Psoas muscle (tissue), 8 donors: ENCODE data around the gene CUL9. TPM values are rescaled to one million over a fixed set of nuclear protein-coding genes. Genes with fewer than 3 reads are reported as not detected.

Experiments used
- ATAC-seq, 4 donors: fragments of 200-7000 bp; cut with Tn5 transposase; one replicate each; pipeline ENCODE4 v1.9.1; 2020; ENCODE audit warnings: moderate library complexity in 3 of 4, mild to moderate bottlenecking in 2 of 4
- DNase-seq, 2 donors: peaks; one replicate each; pipeline ENCODE4 v3.0.0-alpha.2; 2020
- H3K27ac ChIP-seq: fragments of 200-600 bp; one replicate; pipeline ENCODE4 v1.8.0; 2022
- H3K27me3 ChIP-seq, 3 donors: fragments of 200-600 bp in 1 of 3; one replicate each; pipeline versions ENCODE4 v1.6.1 to v1.8.0; 2013 to 2022; ENCODE audit warnings: low read length in 2 of 3, mild to moderate bottlenecking in 2 of 3, moderate library complexity in 1 of 3; ENCODE audit not compliant: insufficient read depth in 3 of 3
- H3K36me3 ChIP-seq, 2 donors: fragments of 200-600 bp in 1 of 2; one replicate each; pipeline versions ENCODE4 v1.6.1 to v1.8.0; 2013 to 2022; ENCODE audit warnings: low read depth in 1 of 2, mild to moderate bottlenecking in 1 of 2, moderate library complexity in 1 of 2; ENCODE audit not compliant: insufficient read depth in 1 of 2
- H3K4me1 ChIP-seq: fragments of 200-600 bp; one replicate; pipeline ENCODE4 v1.8.0; 2022
- H3K4me3 ChIP-seq: fragments of 200-600 bp; one replicate; pipeline ENCODE4 v1.8.0; 2022; ENCODE audit warnings: mild to moderate bottlenecking
- H3K9me3 ChIP-seq: fragments of 200-600 bp; one replicate; pipeline ENCODE4 v1.8.0; 2022
- WGBS, 3 donors: extraction: QIAGEN DNeasy Blood & Tissue Kit; methylation state at CpG; one replicate each; pipeline versions ENCODE4 v1.1.6 to v1.1.7; 2013; 5-methylcytosine and 5-hydroxymethylcytosine counted together
- intact Hi-C, 2 donors: fragments of 100-400 bp; cut with DNase I; formaldehyde crosslinking; loops; one replicate each; pipeline versions ENCODE4 v1.11.0 to v1.14.2; 2022
- polyA plus RNA-seq, 3 donors: library from polyadenylated mRNA; stranded (reverse); fragments of 200-250 nt; gene quantifications; one replicate each; pipeline ENCODE4 v1.2.3, GENCODE V29; 2013
- total RNA-seq, 4 donors: library from RNA; stranded (reverse); fragmentation: NEBNext Ultra II Directional in 2 of 4; extraction: Animal tissue kit (Norgen Biotek cat#: 25700) in 2 of 4; gene quantifications; one replicate each; pipeline versions ENCODE4 v1.2.1 to v1.2.4, GENCODE V29; 2021 to 2023
- TF ChIP-seq, protein P1 (sequence below): fragments of 200-600 bp; IDR thresholded peaks from one replicate; pipeline ENCODE4 v1.8.0; 2022; ENCODE audit warnings: antibody characterized with exemption
- donor health status: healthy with polysubstance abuse.
- donor health status: DM: no; HTN: no; CAD: no; lungs with moderate emphysema.
- donor health status: Bipolar disorder and iron deficiency.
- donor health status: healthy.
- donor health status: DM: yes; HTN: yes; CAD: no.
- donor health status: DM: no; HTN: no; CAD: no.
- donor health status: DM: no; HTN: no; CAD: no.
- donor health status: DM: yes; HTN: yes; CAD: no.

Gene CUL9
- total and polyA plus RNA-seq, 7 donors = 6.3 to 10.9 (median 10.7) TPM

DNA sequence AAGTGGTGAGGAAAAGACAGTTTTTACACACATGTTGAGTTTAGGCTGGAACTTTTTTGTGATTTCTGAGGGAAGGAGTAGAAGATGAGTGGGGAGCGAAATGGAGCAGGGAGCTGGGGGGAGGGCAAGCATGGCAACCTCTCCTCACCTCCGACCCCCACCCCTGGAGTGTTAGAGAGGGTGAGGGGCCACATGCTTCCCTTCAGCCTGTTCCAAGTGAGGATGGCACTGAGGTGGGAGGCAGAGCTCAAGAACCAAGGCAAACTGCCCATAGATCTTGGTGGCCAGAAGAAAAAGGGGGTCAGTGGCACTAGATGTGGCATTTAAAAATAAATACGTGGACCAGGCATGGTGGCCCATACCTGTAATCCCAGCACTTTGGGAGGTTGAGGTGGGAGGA is 66.1 kb downstream of the CUL9 start:
- TF ChIP-seq, protein P1, sequence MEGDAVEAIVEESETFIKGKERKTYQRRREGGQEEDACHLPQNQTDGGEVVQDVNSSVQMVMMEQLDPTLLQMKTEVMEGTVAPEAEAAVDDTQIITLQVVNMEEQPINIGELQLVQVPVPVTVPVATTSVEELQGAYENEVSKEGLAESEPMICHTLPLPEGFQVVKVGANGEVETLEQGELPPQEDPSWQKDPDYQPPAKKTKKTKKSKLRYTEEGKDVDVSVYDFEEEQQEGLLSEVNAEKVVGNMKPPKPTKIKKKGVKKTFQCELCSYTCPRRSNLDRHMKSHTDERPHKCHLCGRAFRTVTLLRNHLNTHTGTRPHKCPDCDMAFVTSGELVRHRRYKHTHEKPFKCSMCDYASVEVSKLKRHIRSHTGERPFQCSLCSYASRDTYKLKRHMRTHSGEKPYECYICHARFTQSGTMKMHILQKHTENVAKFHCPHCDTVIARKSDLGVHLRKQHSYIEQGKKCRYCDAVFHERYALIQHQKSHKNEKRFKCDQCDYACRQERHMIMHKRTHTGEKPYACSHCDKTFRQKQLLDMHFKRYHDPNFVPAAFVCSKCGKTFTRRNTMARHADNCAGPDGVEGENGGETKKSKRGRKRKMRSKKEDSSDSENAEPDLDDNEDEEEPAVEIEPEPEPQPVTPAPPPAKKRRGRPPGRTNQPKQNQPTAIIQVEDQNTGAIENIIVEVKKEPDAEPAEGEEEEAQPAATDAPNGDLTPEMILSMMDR = no peak
- DNase-seq (peak in 1 of 2 donors; percentile 27), ATAC-seq (no peak)
- H3K27ac ChIP-seq = no peak overlapping the region
- H3K36me3 ChIP-seq = no peaks in the 10 kb centered on the region
- no peaks in the 10 kb centered on the region for H3K9me3 ChIP-seq
- intact Hi-C loops = no loop called here
- H3K27me3 ChIP-seq = peaks cover 0 to 40% (median 16%) of the 10 kb centered on the region in 3 donors
- peak overlapping the region; percentile 63 for H3K4me3 ChIP-seq
- H3K4me1 ChIP-seq = no peaks in the 10 kb centered on the region
- WGBS, 3 donors = 73 to 78% (median 73%) methylated on average over 3 of the region's 3 CpGs

DNA sequence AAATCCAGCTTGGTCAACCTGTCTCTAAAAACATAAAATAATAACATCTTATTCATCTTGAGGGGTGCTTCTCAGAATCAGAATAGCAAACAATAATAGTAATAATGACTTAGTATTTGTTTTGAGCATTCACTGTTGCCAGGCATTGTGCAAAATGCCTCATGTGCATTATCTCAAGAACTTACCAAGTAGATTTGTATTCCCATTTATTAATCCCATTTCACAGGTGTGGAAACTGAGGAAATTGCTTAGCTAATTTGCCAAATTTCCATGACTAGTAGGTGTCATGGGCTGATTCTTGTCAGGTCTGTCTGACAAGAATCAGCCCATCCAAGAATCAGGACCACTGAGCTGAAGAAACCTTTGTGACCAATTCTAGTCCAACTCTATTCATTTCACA is 66.8 kb downstream of the CUL9 start:
- Histone ChIP-seq H3K27me3 (peaks cover 0 to 35% (median 13%) of the 10 kb centered on the region in 3 donors), H3K9me3 (no peaks in the 10 kb centered on the region), H3K36me3 (no peaks in the 10 kb centered on the region), H3K27ac (no peak overlapping the region), H3K4me3 (no peak overlapping the region), H3K4me1 (no peaks in the 10 kb centered on the region)
- ATAC-seq (no peak), DNase-seq (no peak)
- TF ChIP-seq, protein P1 = no peak
- intact Hi-C loops = no loop called here

DNA sequence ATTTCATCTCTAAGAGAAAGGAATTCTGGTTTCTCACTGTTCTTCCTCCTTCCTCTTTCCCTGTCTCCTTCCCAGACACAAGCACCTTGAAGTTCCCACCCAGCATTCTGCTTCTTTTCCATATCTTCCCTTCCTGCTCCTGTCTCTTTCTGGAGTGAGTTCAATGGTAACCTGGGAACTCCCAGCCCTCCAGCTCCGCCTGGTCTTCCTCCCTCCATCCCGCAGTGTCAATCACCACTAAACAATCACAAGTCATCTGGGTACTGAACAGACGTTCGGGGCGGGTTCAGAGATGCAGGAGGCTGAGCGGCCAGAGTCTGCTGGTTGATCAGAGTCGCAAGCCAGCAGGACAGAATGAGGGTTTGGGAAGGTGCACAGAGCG is 69.0 kb downstream of the CUL9 start:
- DNase-seq = no peak
- no peak overlapping the region for H3K4me3 ChIP-seq
- no peaks in the 10 kb centered on the region for H3K36me3 ChIP-seq
- no peak for ATAC-seq
- no peaks in the 10 kb centered on the region for H3K9me3 ChIP-seq
- H3K27me3 ChIP-seq = peaks cover 0 to 18% (median 4%) of the 10 kb centered on the region in 3 donors
- 14 to 16% (median 16%) methylated on average over 8 of the region's 8 CpGs for WGBS, 3 donors
- H3K4me1 ChIP-seq = no peaks in the 10 kb centered on the region
- TF ChIP-seq, protein P1 = no peak
- intact Hi-C loops = no loop called here
- no peak overlapping the region for H3K27ac ChIP-seq

DNA sequence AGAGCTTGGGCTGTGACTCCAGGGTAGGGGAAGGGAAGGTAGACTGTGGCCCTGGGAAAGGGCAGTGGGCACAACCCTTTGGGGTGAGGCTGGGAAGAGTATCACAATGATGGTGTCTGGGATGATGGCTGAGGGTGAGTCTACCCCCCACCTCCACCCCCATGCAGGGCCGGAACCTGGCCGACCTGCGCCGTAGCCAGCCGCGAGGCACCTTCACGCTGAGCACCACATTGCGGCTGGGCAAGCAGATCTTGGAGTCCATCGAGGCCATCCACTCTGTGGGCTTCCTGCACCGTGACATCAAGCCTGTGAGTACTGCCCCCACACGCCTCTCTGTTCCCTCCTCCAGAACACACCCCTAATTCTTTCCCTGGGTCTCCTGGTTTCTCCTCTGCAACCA is 71.4 kb downstream of the CUL9 start:
- DNase-seq = peak in 1 of 2 donors; percentile 41
- no peak for ATAC-seq
- H3K27ac ChIP-seq = no peak overlapping the region
- WGBS, 3 donors = 87 to 94% (median 89%) methylated on average over 9 to 11 of the region's 11 CpGs
- no peaks in the 10 kb centered on the region for H3K4me1 ChIP-seq
- intact Hi-C loops = no loop called here
- H3K4me3 ChIP-seq = no peak overlapping the region
- no peaks in the 10 kb centered on the region for H3K9me3 ChIP-seq
- H3K27me3 ChIP-seq = peaks cover 0 to 18% (median 4%) of the 10 kb centered on the region in 3 donors
- TF ChIP-seq, protein P1 = no peak
- H3K36me3 ChIP-seq = no peaks in the 10 kb centered on the region

DNA sequence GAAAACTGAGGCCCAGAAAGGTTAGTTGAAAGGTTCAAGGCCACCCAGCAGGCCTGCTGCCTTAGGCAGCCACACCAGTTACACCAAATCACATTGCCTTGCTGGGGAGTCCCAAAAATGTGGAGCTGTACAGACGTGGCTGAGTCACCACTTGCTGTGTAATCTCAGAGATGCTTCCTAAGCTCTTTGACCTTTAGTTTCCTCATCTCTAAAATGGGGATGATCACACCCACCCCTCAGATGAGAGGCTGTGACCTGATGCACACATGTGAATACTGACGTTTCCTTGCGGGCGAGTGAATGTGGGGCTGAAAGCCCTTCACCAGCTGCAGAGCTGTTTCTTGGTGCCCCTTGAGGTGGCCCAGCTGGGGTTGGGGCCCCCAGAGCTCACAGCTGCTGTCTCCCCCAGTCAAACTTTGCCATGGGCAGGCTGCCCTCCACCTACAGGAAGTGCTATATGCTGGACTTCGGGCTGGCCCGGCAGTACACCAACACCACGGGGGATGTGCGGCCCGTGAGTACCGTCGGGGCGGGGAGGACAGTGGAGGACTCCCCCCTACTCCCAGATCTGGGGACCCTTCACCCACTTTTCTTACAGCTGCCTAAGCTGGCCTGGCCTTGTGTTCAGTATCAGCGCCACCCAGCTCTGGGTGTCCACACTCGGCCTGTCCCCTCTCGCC is 72.3 kb downstream of the CUL9 start:
- H3K36me3 ChIP-seq = no peaks in the 10 kb centered on the region
- WGBS, 3 donors = 80 to 91% (median 82%) methylated on average over 15 of the region's 15 CpGs
- H3K4me1 ChIP-seq = no peaks in the 10 kb centered on the region
- no peak overlapping the region for H3K4me3 ChIP-seq
- H3K27me3 ChIP-seq = peaks cover 0 to 18% (median 4%) of the 10 kb centered on the region in 3 donors
- TF ChIP-seq, protein P1 = no peak
- no peak overlapping the region for H3K27ac ChIP-seq
- intact Hi-C loops = no loop called here
- ATAC-seq = no peak
- no peaks in the 10 kb centered on the region for H3K9me3 ChIP-seq
- no peak for DNase-seq
